Psoas muscle (tissue), 8 donors: Measurements from ENCODE around the gene FOXP1. TPM values are rescaled to one million over a fixed set of nuclear protein-coding genes. Genes with fewer than 3 reads are reported as not detected.
A peak's percentile ranks its signal among the peaks of the same experiment; 100 is the strongest.

Experiments
- ATAC-seq, 4 donors: fragments of 200-7000 bp; cut with Tn5 transposase; one replicate each; pipeline ENCODE4 v1.9.1; 2020; ENCODE audit warnings: moderate library complexity in 3 of 4, mild to moderate bottlenecking in 2 of 4
- DNase-seq, 2 donors: peaks; one replicate each; pipeline ENCODE4 v3.0.0-alpha.2; 2020
- H3K27ac ChIP-seq: fragments of 200-600 bp; one replicate; pipeline ENCODE4 v1.8.0; 2022
- H3K27me3 ChIP-seq, 3 donors: fragments of 200-600 bp in 1 of 3; one replicate each; pipeline versions ENCODE4 v1.6.1 to v1.8.0; 2013 to 2022; ENCODE audit warnings: low read length in 2 of 3, mild to moderate bottlenecking in 2 of 3, moderate library complexity in 1 of 3; ENCODE audit not compliant: insufficient read depth in 3 of 3
- H3K36me3 ChIP-seq, 2 donors: fragments of 200-600 bp in 1 of 2; one replicate each; pipeline versions ENCODE4 v1.6.1 to v1.8.0; 2013 to 2022; ENCODE audit warnings: low read depth in 1 of 2, mild to moderate bottlenecking in 1 of 2, moderate library complexity in 1 of 2; ENCODE audit not compliant: insufficient read depth in 1 of 2
- H3K4me1 ChIP-seq: fragments of 200-600 bp; one replicate; pipeline ENCODE4 v1.8.0; 2022
- H3K4me3 ChIP-seq: fragments of 200-600 bp; one replicate; pipeline ENCODE4 v1.8.0; 2022; ENCODE audit warnings: mild to moderate bottlenecking
- H3K9me3 ChIP-seq: fragments of 200-600 bp; one replicate; pipeline ENCODE4 v1.8.0; 2022
- WGBS, 3 donors: extraction: QIAGEN DNeasy Blood & Tissue Kit; methylation state at CpG; one replicate each; pipeline versions ENCODE4 v1.1.6 to v1.1.7; 2013; 5-methylcytosine and 5-hydroxymethylcytosine counted together
- intact Hi-C, 2 donors: fragments of 100-400 bp; cut with DNase I; formaldehyde crosslinking; loops; one replicate each; pipeline versions ENCODE4 v1.11.0 to v1.14.2; 2022
- polyA plus RNA-seq, 3 donors: library from polyadenylated mRNA; stranded (reverse); fragments of 200-250 nt; gene quantifications; one replicate each; pipeline ENCODE4 v1.2.3, GENCODE V29; 2013
- total RNA-seq, 4 donors: library from RNA; stranded (reverse); fragmentation: NEBNext Ultra II Directional in 2 of 4; extraction: Animal tissue kit (Norgen Biotek cat#: 25700) in 2 of 4; gene quantifications; one replicate each; pipeline versions ENCODE4 v1.2.1 to v1.2.4, GENCODE V29; 2021 to 2023
- TF ChIP-seq, protein P1 (sequence below): fragments of 200-600 bp; IDR thresholded peaks from one replicate; pipeline ENCODE4 v1.8.0; 2022; ENCODE audit warnings: antibody characterized with exemption
- donor health status: healthy with polysubstance abuse.
- donor health status: DM: no; HTN: no; CAD: no; lungs with moderate emphysema.
- donor health status: Bipolar disorder and iron deficiency.
- donor health status: healthy.
- donor health status: DM: yes; HTN: yes; CAD: no.
- donor health status: DM: no; HTN: no; CAD: no.
- donor health status: DM: no; HTN: no; CAD: no.
- donor health status: DM: yes; HTN: yes; CAD: no.

The FOXP1 gene
- total and polyA plus RNA-seq, 7 donors, result 2.6 to 26.4 (median 15.4) TPM

DNA sequence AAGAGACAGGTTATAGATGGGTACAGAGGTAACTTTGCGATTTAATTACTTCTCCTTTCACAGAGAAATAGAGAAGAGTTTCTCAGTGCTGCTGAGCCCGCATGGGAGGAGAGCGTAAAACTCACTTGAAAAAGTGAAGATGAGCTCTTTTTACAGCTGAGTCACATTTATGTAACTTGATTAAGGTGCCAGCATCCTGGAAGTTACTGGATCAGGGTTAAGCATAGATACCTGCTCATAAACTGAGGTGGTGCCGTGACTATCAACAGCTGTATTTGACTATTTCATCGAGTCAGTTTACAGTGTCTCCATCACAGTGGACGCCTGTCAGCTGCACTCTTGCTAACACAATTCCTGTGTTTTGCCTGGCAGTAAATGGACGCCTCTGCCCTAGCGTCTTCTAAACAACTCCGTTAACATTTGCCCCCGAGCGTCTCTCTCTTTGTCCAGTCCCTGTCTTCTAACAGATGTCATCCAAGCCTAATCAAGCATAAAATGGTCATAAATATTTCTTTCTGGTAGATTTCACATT is 414.6 kb downstream of the FOXP1 start:
- peak overlapping the region; percentile 26 for H3K27ac ChIP-seq
- ATAC-seq, result no peak
- no peaks in the 10 kb centered on the region for H3K27me3 ChIP-seq
- H3K4me1 ChIP-seq, result peaks cover 8% of the 10 kb centered on the region
- intact Hi-C loops, result no loop called here
- no peaks in the 10 kb centered on the region for H3K36me3 ChIP-seq
- TF ChIP-seq, protein P1, sequence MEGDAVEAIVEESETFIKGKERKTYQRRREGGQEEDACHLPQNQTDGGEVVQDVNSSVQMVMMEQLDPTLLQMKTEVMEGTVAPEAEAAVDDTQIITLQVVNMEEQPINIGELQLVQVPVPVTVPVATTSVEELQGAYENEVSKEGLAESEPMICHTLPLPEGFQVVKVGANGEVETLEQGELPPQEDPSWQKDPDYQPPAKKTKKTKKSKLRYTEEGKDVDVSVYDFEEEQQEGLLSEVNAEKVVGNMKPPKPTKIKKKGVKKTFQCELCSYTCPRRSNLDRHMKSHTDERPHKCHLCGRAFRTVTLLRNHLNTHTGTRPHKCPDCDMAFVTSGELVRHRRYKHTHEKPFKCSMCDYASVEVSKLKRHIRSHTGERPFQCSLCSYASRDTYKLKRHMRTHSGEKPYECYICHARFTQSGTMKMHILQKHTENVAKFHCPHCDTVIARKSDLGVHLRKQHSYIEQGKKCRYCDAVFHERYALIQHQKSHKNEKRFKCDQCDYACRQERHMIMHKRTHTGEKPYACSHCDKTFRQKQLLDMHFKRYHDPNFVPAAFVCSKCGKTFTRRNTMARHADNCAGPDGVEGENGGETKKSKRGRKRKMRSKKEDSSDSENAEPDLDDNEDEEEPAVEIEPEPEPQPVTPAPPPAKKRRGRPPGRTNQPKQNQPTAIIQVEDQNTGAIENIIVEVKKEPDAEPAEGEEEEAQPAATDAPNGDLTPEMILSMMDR, result no peak
- WGBS, 3 donors, result 56 to 76% (median 58%) methylated on average over 11 of the region's 11 CpGs
- no peak overlapping the region for H3K4me3 ChIP-seq
- H3K9me3 ChIP-seq, result no peaks in the 10 kb centered on the region
- DNase-seq, result no peak

- peak overlapping the region; percentile 26 for H3K27ac ChIP-seq
- ATAC-seq (no peak), DNase-seq (no peak)
- TF ChIP-seq, protein P1, result no peak
- no peak overlapping the region for H3K4me3 ChIP-seq
- peaks cover 8% of the 10 kb centered on the region for H3K4me1 ChIP-seq
- H3K27me3 ChIP-seq, result no peaks in the 10 kb centered on the region
- no peaks in the 10 kb centered on the region for H3K9me3 ChIP-seq
- intact Hi-C loops, result no loop called here
- 78 to 81% (median 79%) methylated on average over 6 of the region's 6 CpGs for WGBS, 3 donors
- no peaks in the 10 kb centered on the region for H3K36me3 ChIP-seq
Measured at GRCh38 chr3:71168121-71168721, 415.3 kb downstream of the FOXP1 start.

- ATAC-seq (no peak), DNase-seq (no peak)
- H3K27ac ChIP-seq, result no peak overlapping the region
- TF ChIP-seq, protein P1, result no peak
- H3K9me3 ChIP-seq, result no peaks in the 10 kb centered on the region
- intact Hi-C loops, result no loop called here
- whole genome bisulfite sequencing, 3 donors, result 94 to 96% (median 96%) methylated on average over 10 of the region's 10 CpGs
- H3K4me3 ChIP-seq, result no peak overlapping the region
- no peaks in the 10 kb centered on the region for H3K27me3 ChIP-seq
- H3K4me1 ChIP-seq, result peaks cover 8% of the 10 kb centered on the region
- H3K36me3 ChIP-seq, result no peaks in the 10 kb centered on the region
Measured at GRCh38 chr3:71166339-71167240, 416.9 kb downstream of the FOXP1 start.

GRCh38 chr3:71164881-71165280 is 418.6 kb downstream of the FOXP1 start:
- H3K4me1 ChIP-seq, result peaks cover 8% of the 10 kb centered on the region
- no peaks in the 10 kb centered on the region for H3K27me3 ChIP-seq
- H3K9me3 ChIP-seq, result no peaks in the 10 kb centered on the region
- WGBS, 3 donors, result 66 to 80% (median 80%) methylated on average over 2 of the region's 2 CpGs
- ATAC-seq, result no peak
- TF ChIP-seq, protein P1, result no peak
- H3K36me3 ChIP-seq, result no peaks in the 10 kb centered on the region
- intact Hi-C loops, result no loop called here
- no peak overlapping the region for H3K27ac ChIP-seq
- no peak overlapping the region for H3K4me3 ChIP-seq
- no peak for DNase-seq
